Ishikawa (cell line): ENCODE results near the gene RGS7.

Experiments
- CEBPB ChIP-seq: IDR thresholded peaks from 2 replicates; pipeline ENCODE4 v1.6.1; 2012
- RAD21 ChIP-seq: IDR thresholded peaks from 2 replicates; pipeline ENCODE4 v1.6.1; 2012; ENCODE audit warnings: low read depth
- TAF1 ChIP-seq: IDR thresholded peaks from 2 replicates; pipeline ENCODE4 v1.6.1; 2012; ENCODE audit warnings: low read depth, mild to moderate bottlenecking
- TEAD4 ChIP-seq: IDR thresholded peaks from 2 replicates; pipeline ENCODE4 v1.6.1; 2012
- YY1 ChIP-seq: IDR thresholded peaks from 2 replicates; pipeline ENCODE4 v1.6.1; 2012; ENCODE audit warnings: low read depth
- TF ChIP-seq, protein P1 (sequence below): IDR thresholded peaks from 2 replicates; pipeline ENCODE4 v1.6.1; 2012; ENCODE audit warnings: low read depth, mild to moderate bottlenecking
- TF ChIP-seq, protein P2 (sequence below): IDR thresholded peaks from 2 replicates; pipeline ENCODE4 v1.6.1; 2012

DNA sequence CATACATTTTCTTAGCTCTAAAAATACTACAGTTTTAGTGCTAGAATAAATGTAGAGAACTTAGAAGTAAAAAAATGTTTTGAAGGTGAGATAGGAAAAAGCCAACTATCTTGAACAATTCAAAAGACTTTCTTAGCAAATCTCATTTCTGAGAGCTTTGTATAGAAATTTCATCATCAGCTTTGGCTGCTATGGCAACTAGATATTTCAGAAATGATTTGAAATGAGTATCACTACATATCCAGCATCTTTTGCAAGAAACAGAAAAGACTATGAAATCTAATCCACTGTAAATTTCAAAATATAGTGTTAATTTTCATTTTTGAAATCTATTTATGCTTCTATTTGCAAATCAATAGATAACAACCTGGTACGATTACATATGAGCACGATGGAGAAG, 57.7 kb downstream of the RGS7 start:
- TF ChIP-seq, protein P1, sequence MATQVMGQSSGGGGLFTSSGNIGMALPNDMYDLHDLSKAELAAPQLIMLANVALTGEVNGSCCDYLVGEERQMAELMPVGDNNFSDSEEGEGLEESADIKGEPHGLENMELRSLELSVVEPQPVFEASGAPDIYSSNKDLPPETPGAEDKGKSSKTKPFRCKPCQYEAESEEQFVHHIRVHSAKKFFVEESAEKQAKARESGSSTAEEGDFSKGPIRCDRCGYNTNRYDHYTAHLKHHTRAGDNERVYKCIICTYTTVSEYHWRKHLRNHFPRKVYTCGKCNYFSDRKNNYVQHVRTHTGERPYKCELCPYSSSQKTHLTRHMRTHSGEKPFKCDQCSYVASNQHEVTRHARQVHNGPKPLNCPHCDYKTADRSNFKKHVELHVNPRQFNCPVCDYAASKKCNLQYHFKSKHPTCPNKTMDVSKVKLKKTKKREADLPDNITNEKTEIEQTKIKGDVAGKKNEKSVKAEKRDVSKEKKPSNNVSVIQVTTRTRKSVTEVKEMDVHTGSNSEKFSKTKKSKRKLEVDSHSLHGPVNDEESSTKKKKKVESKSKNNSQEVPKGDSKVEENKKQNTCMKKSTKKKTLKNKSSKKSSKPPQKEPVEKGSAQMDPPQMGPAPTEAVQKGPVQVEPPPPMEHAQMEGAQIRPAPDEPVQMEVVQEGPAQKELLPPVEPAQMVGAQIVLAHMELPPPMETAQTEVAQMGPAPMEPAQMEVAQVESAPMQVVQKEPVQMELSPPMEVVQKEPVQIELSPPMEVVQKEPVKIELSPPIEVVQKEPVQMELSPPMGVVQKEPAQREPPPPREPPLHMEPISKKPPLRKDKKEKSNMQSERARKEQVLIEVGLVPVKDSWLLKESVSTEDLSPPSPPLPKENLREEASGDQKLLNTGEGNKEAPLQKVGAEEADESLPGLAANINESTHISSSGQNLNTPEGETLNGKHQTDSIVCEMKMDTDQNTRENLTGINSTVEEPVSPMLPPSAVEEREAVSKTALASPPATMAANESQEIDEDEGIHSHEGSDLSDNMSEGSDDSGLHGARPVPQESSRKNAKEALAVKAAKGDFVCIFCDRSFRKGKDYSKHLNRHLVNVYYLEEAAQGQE, result no peak
- TF ChIP-seq RAD21, result no peak
- TF ChIP-seq CEBPB, result no peak
- TF ChIP-seq, protein P2, sequence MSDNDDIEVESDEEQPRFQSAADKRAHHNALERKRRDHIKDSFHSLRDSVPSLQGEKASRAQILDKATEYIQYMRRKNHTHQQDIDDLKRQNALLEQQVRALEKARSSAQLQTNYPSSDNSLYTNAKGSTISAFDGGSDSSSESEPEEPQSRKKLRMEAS, result no peak
- TF ChIP-seq TEAD4, result no peak
- TF ChIP-seq TAF1, result no peak
- TF ChIP-seq YY1, result no peak
